Glomerular visceral epithelial cell (primary cell): ENCODE data around the gene DAP3.
"Not testable (repeated sequence)": the region's sequence is repeated elsewhere in the genome, so short reads cannot be mapped to it uniquely, and the experiment has no call there.

Source experiments
- DNase-seq: peaks from one replicate; pipeline ENCODE4 v3.0.0-alpha.2; 2016; ENCODE audit errors: extremely low spot score

DAP3 gene

DNA sequence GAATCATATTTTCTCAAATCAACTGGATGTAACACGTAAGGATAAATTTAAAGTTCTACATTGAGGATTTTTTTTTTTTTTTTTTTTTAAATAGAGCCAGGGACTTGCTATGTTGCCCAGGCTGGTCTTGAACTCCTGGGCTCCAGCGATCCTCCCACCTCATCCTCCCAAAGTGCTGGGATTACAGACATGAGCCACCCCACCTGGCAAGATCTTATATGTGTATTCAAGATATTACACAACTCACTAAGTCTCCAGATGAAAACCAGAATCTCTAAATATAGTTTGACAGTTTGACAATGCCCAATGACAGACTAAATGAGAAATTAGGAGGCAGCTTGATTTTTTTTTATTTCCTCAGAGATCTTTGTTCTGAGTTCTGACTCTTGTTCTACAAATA, 7.1 kb upstream of the DAP3 start:
- DNase-seq = no peak

DNA sequence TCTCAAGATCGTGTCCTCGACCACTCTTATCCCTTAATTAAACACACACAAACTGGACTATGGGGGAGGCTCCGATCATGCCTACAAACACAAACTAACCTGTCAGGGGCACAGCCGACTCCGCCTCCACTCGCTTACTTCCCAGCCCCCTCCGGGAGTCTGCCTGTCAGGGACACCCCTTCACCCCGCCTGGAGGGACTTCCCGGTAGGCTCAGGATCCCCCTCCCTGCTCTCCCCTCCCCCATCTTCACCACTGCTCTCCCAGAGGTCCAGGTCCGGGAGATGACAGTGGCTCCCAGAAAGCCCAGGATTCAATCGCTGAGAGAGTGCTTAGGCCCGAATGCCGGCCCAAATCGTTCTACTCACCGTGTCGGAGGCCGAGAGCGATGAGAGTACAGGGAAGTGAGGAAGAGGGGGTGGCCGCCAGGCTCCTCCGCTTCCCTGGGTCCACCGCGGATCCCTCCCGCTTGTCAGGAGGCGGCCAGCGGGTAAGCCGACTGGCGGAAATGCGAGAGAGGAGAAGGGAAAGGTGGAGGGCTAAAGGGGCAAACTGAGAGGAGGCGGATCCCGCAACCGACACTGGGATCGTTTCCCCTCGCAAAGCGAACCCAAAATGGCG, 1.1 kb upstream of the DAP3 start:
- not testable (repeated sequence) for DNase-seq

DNA sequence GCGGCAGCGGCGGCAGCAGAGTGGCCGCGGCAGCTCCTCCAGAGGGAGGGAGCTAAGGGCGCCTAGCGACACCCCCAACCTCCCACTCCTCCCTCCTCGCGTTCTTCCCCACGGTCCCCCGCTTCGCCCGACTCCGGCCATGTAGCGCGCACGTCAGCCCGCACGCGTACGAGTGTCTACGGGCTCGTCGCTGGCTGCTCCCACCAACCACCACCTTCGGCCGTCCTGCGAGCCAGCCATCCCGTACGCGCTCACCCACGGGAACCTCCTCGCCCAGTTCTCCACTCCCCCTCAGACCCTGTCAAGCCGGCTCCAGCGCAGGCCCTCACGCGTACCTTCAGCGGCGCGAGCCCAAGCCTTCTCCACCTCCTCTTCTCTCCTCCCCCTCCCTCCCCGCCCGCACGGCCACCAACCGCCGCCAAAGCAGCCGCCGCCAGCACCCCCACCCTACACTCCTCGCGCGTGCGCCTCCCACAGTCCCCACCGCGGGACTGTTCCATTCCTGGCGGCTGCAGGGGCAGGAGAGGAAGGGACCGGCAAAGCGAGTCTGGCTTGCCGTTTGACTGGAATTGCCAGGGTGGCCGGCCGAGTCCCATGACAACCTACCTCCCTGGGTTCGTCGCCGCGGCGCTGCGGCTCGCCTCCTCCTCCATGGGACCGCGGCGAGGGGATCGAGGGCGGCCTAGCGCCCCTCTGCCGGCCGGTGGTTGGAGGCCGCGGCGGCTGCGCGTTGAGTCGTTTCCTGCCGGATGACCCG, 389 bp upstream of the DAP3 start, which contains the start of gene YY1AP1:
Gene YY1AP1 (minus strand): TSS at position 451 of the 757 bp plus-strand sequence. CDS start 8,338 bp downstream, outside the sequence.
- peak; percentile 88 for DNase-seq

DNA sequence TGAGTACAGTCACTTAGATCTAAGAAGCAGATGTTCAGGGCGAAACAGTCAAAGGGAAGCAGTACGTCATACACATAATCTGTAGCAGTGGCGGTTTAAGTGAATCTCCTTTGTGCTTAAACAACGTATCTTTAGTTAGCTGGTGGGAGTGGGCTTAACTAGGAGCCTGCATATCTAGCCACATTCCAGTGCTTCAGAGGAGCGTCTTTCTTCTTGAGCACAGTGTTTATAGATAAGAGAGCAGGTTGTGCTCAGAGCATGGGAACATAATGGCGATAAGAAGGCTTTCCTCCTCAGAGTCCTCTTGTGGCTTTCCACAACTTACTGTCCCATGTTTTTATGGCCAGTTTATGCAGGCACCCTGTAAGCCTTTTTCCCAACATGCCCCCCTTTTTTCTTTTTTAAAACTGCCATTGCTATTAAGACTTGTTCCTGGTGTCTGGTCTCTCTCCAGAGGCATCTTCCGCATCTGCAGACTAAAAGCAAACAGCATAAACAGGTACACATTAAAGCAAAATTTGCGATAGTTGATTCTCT, 3.2 kb downstream of the DAP3 start:
- DNase-seq = no peak

DNA sequence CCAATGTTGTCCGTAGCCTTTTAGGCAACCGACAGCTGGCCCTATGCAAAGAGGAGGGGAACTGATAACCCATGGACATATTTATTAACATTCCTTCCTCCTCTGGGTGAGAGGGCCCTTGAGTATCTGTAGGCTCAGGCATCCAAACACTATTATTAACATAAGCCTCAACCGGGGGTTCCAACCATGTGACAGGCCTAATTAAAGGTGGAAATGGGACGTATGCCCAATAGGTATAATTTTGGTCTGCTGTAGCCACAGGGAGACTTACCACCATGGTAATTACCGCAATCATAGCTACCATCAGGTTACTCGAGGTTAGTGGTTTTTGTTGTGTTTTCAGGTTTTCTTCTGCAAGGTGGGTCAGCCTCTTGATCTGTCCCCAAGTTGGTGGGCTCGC, 5.3 kb downstream of the DAP3 start:
- no peak for DNase-seq

DNA sequence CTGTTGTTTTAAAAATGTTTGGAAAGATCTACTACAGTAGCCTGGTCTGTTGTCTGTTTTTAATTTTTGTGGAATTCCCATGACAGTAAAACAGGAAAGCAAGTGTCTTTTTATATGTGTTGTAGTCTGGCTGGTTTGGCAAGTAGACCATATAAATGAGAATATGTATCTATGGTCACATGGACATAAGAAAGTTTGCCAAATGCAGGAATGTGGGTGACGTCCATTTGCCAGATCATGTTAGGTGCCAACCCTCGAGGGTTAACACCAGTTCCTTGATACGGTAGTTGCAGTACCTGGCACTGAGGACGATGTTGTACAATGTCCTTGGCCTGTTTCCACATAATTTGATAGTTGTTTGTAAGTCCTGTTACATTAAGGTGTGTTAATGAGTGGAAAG, 6.2 kb downstream of the DAP3 start:
- no peak for DNase-seq

DNA sequence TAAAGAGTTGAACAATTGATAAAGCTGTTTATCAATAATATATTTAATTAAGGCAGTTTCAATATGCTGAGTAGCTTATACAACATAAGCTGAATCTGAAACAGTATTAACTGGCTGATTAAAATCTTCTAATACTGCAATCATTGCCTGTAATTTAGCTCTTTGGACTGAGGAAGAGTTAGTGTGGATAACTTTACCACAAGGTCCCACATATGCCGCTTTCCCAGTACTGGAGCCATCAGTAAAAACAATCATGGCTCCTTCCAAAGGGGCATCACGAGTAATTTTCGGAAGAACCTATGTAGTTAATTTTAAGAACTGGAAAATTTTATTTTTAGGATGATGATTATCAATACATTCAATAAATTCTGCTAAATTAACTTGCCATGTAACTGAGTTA, 6.7 kb downstream of the DAP3 start:
- no peak for DNase-seq

DNA sequence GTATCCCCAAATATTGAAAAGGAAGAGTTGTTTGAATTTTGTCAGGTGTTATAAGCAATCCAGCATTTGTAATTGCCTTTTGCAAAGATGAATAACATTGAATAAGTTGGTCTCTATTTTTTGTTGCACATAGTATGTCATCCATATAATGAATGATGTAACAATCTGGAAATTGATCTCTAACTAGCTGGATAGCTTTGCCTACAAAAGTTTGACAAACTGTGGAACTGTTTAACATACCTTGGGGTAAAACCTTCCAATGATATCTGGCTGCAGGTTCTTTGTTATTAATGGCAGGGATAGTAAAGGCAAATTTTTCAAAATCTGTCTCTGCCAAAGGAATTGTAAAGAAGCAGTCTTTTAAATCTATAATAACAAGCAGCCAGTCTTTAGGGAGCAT, 7.6 kb downstream of the DAP3 start:
- no peak for DNase-seq

DNA sequence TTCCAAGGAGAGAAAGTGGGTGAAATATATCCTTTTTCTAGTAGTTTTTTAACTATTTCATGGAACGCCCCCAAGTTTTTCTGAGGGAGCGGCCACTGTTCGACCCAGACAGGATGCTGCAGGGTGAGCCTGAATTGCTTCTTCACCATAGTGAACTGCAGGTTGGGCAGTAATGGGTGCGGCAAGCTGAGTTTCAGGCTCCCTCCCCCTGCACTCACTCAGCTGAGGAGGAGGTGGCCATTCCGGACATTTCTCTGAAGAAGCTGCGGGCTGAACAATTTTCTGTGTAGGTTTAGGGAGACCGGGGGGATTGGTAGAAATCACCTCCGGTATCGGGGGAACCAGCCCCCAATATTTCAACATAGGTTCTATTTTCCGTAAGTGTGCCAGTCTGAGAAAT, 8.2 kb downstream of the DAP3 start:
- no peak for DNase-seq

DNA sequence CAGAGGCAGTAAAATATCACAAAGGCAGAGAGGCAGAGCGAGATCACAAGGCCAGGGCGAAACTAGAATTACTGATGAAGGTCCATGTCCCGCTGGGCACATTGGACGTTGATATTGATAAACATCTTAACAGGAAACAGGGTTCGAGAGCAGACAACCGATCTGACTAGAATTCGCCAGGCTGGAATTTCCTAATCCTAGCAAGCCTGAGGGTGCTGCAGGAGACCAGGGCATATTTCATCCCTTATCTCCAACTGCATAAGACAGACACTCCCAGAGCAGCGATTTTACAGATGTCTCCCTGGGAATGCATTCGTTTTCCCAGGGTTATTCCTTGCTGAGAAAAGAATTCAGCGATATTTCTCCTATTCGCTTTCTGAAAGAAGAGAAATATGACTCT, 8.7 kb downstream of the DAP3 start:
- not testable (repeated sequence) for DNase-seq

DNA sequence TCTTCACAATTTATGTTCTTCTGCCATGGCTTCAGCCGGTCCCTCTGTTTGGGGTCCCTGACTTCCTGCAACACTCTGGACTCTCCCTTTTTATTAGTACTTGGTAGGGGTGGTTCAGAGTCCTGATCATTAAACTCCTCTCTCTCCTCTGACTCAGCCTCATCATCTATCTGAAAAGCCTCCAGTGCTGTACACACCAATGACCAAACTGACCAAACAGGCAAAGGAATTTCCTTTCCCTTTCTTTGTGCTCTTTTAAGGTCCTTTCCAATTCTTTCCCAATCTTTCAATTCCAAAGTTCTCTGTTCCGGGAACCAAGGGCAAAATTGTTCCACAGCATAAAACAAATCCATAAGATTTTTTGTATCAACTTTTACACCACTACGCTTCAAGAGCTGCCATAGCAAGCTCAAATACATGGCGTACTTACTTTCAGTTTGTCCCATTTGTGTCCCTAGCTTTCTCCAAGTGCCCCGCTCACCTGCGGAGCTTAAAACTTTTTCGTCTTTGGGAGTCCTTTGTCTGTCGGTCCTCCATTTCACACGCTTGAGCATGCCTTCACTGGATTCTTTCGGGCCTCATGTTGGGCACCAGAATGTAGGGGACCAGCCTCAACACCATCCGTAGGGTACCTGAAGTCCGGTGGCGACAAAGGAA, 9.6 kb downstream of the DAP3 start:
- DNase-seq = peak; percentile 19

DNA sequence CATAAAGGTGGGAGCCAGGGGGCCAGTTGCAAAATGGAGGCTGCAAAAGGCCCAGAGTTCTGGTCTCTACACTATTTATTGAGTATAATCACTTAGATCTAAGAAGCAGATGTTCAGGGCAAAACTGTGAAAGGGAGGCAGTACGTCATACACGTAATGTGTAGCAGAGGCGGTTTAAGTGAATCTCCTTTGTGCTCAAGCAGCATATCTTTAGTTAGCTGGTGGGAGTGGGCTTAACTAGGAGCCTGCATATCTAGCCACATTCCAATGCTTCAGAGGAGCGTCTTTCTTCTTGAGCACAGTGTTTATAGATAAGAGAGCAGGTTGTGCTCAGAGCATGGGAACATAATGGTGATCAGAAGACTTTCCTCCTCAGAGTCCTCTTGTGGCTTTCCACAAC, 10.2 kb downstream of the DAP3 start:
- not testable (repeated sequence) for DNase-seq

DNA sequence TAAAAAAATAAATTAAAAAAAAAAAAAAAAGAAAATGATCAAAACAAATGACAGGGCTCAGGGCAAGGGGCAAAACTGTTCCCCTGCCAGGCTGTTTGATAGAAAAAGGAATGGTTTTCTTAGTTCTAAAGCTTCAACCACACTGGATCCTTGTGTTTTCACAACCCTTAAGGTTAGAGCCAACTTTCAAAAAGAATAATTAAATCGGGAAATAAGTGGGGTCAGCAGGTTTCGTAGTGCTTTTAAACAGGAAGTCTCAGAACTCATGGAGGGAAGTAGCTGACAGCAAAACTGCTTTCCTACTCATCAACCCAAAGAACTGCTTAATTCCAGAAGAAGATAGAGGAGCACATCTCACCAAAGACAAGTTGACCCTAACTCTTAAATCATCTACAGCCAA, 12.8 kb downstream of the DAP3 start:
- not testable (repeated sequence) for DNase-seq

DNA sequence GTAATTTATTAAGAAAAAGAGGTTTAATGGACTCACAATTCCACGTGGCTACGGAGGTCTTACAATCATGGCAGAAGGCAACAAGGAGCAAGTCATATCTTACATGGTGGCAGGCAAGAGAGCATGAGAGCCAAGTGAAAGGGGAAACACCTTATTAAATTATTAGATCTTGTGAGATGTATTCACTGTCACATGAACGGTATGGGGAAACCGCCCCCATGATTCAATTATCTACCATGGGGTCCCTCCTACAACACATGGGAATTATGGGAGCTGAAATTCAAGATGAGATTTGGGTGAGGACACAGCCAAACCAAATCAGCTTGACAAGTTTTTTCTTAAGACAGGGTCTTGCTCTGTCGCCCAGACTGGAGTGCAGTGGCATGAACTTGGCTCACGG, 14.3 kb downstream of the DAP3 start:
- DNase-seq = no peak

DNA sequence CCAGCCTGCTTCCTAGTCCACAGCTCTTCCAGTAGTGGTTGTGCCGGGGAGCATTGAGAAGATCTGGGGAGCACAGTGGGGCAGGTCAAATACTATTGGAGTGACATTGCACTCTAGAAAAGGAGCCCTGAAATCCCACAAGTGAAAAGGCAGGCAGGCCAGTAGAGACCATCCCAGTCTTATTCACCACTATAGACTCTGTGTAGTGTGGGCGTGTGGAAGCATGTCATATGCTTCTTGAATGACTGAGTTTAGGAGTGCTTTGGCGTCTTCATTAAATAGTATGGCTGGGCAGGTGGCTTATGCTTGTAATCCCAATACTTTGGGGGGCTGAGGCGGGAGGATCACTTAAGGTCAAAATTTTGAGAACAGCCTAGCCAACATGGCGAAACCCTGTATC, 15.5 kb downstream of the DAP3 start:
- DNase-seq = not testable (repeated sequence)

DNA sequence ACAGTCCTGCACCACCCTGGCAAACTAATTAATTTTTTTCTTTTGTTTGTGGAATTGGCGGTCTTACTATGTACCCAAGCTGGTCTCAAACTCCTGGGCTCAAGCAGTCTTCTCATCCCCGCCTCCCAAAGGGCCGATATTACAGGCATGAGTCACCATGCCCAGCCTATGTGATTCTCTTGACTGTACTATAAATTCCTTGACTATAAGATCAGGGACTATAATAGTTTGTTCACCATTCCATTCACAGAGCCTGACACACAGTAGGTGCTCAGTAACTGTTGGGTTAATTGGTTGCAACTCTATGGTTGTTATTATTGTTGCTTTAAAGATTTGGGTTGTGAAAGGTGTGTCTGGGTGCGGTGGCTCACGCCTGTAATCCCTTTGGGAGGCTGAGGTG, 17.2 kb downstream of the DAP3 start:
- DNase-seq = peak; percentile 25

DNA sequence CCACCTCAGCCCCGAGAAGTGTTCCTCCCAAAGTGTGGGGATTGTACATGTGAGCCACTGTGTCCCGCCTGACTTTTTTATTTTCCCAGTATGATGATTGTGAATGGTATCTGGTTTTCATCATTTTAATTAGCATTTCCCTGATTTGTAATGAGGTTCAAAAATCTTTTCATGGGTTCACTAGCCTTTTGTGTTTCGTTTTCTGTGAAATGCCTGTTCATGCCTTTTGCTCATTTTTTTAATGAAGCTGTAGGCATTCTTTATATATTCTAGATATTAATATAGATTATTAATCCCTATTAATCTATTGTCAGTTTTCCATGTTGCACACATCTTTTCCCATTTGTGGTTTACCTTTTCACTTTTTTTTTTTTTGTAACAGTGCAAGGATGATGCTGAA, 20.5 kb downstream of the DAP3 start:
- no peak for DNase-seq

DNA sequence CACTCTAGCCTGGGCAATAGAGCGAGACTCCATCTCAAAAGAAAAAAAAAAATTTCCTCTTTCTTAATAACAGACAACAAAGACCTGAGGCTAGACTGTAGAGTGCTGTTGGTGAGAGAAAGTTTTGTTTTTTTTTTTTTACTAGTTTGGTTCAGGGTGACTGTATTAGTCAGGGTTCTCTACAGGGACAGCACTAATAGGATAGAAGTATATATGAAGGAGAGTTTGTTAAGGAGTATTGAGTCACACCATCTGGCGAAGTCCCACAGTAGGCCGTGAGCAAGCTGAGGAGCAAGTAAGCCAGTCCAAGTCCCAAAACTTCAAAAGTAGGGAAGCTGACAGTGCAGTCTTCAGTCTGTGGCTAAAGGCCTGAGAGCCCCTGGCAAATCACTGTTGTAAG, 22.6 kb downstream of the DAP3 start:
- DNase-seq = not testable (repeated sequence)

DNA sequence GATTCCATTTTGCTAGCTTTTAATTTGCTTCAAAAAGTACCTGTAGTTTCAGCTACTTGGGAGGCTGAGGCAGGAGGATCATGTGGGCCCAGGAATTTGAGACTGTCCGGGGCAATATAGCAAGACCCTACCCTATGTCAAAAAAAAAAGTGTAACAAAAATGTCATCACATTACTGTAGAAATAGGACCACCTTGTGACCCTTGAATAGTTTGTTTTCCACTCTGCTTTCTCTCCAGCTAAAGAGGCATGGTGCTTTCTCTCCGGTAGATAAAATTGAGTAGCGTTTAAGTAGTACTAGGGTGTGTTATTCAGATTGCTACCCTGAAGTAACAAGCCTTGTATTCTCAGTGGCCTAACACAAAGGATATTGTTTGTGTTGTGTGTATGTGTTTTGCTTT, 23.7 kb downstream of the DAP3 start:
- DNase-seq = not testable (repeated sequence)

DNA sequence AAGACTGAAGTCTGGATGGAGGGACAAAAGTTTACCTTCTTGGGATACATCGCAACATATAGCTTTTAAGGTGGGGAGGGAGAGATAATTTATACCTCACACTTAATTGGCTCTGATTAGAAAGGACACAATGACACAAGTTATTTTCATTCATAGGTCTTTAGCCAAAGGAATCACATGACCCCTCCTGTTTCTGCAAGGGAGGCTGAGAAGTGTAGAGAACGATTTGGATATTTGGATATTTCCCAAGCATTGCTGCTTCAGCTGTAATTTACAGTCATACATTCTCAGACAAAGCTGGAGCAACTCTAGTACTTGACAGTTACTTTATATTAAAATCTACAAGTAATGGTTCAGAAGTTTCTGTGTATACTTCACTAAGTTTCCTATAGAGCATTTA, 24.2 kb downstream of the DAP3 start:
- DNase-seq = no peak

DNA sequence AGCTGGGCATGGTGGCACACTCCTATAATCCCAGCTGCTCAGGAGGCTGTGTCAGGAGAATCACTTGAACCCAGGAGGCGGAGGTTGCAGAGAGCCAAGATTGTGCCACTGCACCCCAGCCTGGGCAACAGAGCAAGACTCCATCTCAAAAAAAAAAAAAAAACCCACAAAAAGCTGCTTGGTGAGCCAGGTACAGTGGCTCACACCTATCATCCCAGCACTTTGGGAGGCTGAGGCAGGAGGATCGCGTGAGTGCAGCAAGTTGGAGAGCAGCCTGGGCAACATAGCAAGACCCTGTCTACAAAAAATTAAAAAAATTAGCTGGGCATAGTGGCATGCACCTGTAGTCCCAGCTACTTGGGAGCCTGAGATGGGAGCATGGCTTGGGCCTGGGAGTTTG, 26.2 kb downstream of the DAP3 start:
- DNase-seq = not testable (repeated sequence)

DNA sequence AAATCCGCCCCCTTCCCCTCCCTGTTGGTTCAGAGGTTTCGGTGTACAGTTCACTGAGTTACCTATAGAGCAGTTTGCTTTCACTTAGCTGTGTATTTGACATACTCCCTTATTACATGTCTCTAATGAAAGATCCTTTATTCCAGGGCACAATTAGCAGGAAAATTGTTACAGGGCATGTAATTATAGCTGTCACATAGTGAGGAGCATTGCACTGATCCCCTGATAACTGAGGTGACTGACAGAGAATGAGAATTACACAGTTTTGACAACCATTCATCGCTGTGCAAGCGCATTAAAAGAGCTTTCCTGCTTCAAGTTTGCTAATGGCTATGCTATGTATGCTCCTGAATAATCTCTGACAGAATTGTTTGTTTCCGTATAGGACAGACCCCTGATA, 26.9 kb downstream of the DAP3 start:
- no peak for DNase-seq

DNA sequence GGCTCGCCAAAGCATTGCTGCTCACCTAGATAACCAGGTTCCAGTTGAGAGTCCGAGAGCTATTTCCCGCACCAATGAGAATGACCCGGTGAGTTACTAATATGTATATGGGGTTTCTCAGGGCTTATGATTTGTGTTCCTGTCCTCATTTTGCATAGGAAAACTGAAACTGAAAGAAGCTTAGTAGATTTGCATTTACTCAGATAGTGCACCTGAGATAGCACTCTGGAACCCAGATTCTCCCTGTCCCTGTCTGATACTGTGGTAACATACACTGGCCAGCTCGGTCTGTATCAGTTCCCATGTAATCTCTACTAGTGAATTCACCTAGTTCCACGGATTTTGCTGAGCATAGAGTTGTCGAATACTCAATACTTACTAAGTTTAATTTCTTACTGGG, 28.1 kb downstream of the DAP3 start:
- DNase-seq = no peak
